GM21447 (cell line): ENCODE data around the gene L2HGDH.
"Not testable (repeated sequence)": the region's sequence is repeated elsewhere in the genome, so short reads cannot be mapped to it uniquely, and the experiment has no call there.

ENCODE experiments used
- ATAC-seq: cut with Tn5 transposase; IDR thresholded peaks from one replicate; pipeline ENCODE4 v1.9.1; 2021; ENCODE audit not compliant: unreplicated experiment

The L2HGDH gene

DNA sequence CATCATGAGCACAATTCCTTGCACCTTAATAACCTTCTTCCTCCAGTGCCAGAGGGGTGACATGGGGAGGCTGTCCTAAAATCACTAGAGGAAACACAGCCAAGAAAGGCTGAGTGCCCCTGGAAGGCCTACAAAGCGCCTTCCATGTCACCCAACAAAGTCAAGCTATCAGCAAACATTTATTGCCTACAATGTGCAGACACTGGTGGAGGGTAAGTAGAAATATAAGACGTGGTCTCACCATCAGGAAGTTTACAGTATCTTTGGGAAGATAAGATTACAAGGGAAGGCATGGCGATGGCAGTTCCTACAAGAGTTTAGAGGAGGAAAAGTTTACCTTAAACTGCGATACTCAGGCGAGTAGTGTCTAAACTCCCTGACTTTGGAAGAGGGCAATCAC, 28.0 kb upstream of the L2HGDH start:
- no peak for ATAC-seq

DNA sequence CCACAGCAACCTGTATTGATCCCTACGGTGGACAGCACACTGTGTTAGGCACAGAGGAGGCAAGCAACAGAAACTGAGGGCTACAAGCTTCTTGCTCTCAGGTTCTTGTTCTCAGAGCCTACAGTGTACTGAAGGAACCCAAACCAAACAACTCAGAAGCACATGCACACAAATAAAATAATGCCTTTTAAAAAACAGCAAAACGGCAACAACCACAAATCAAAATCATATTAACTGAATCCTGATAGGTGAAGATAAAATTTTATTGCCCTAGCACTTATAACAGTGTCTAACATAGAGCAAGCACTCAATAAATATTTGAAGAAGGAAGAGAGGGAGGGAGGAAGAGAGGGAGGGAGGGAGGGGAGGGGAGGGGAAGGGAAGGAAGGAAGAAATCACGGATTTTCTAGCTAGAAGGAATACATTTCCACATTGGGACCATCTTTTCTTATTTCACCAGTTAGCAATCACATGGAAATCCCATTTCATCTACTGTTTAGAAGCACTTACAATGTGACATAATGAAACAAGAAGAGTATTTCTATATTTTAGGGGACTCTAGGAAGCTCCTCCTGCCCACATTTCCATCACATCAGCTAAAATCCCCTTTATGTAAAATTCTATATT, 27.3 kb upstream of the L2HGDH start:
- no peak for ATAC-seq

DNA sequence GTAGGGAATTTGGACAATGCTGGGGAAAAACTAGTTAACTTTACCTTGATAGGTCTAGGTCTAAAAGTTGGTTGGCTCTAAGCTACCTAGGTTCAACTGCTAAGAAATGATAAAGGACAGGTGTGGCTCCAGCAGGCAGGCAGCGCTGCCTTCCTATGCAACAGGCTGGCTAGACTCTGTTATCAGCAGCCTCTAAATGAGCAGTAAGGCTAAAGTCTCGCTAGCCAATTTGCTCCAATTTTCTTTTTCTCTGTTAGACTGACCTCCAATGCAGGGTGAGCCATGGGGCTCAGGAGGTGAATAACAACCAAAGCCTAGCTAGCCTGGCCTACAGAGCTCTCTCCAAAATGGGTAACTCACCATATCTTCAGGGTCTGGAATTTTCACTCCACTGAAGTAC, 26.6 kb upstream of the L2HGDH start:
- ATAC-seq = no peak

DNA sequence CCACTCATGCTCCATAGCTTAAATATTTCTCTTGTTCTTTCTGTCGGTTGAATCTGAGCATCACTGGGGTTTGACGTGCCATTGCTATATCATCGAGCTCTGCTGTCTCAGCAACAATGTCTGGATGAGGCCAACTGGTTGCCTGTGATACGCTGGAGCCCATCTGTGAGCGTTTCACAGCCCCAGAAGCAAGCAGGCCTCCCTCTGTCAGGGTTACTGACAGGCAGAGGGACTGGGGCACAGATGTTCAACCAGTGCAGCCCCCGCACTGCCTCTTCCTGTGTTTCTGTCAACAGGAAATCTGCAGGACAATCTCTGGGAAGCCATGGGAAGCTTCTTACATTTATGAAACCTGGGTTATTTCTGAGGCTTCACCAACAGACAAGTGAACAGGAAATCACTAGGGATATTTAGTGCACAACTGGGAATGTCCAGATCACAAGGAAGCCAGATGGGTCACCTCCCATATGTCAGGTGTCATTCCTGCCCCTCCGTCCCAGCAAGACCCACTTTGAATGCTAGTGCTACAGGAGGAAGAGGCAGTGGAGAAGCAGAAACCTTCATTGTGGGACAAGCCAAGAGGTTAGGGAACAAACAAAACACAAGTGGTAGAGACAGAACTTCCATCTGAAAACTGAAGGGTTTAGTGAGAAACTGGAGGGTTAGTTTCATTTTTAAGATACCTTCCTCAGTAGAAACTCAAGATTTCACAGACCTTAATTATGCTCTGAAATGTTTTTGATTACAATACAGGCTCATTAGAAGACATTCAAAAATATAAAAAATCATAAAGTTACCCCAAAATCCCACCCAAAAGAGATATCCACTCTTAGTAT, 24.2 kb upstream of the L2HGDH start:
- ATAC-seq = no peak

DNA sequence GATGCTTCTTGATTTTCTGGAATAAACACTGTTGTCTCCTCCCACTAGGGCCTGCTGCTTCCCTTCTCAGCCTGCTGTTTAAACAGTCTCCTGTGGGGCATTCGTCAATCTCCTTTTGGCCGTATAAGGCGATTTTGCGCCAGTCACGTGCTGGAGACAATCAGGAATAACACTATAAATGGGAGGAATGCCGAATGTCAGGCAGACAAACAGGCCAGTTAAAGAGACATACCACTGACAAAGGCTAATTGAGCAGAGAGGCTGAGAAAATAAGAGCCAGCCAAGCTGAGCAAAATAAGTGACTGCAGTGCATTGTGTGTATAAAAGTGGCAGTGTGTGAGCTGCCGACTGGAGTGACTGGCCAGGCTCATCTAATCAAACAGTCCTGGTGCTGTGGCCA, 23.4 kb upstream of the L2HGDH start:
- no peak for ATAC-seq

DNA sequence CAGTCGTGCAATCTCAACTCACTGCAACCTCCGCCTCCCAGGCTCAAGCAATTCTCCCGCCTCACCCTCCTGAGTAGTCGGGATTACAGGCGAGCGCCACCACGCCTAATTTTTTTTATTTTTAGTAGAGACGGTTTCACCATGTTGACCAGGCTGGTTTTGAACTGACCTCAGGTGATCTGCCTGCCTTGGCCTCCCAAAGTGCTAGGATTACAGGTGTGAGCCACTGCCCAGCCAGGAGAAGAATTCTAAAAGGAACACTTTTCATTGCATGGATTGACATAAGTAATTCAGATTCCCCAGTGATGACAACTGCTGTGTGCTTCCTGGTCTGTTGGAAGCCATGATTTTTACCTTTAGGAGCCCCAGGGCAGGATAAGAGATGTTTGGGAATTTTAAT, 22.2 kb upstream of the L2HGDH start:
- ATAC-seq = no peak

DNA sequence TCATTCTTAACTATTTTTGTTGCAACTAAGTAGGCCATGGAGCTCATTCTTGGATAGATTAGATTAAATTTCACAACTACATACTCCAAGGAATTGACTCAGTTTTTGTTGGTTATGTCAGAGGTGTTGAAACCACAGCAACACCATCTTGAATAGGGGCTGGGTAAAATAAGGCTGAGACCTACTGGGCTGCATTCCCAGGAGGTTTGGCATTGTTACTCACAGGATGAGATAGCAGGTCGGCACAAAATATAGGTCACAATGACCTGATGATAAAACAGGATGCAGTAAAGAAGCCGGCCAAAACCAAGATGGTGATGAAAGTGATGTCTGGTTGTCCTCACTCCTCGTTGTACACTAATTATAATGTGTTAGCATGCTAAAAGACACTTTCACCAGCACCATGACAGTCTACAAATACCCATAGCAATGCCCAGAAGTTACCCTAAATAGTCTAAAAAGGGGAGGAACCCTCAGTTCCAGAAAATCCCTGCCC, 21.0 kb upstream of the L2HGDH start:
- no peak for ATAC-seq

DNA sequence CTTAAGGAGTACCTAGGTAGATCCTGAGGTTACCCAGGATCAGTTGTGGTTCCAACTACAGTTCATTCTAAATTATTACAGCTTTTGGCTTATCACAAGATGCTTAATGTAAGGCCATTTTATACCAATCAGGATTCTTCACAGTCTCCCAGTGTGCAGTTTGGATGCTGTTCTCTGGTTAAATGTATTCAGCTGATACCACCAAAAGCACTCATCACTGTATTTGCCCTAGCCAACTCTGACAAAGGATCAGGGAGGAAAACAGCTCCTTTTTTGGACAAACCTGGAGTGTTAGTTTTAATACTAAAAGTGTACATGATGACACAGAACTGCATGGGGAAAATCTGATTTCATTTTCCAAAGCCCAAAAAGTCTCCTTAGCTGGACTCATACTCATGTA, 19.6 kb upstream of the L2HGDH start:
- ATAC-seq = no peak

DNA sequence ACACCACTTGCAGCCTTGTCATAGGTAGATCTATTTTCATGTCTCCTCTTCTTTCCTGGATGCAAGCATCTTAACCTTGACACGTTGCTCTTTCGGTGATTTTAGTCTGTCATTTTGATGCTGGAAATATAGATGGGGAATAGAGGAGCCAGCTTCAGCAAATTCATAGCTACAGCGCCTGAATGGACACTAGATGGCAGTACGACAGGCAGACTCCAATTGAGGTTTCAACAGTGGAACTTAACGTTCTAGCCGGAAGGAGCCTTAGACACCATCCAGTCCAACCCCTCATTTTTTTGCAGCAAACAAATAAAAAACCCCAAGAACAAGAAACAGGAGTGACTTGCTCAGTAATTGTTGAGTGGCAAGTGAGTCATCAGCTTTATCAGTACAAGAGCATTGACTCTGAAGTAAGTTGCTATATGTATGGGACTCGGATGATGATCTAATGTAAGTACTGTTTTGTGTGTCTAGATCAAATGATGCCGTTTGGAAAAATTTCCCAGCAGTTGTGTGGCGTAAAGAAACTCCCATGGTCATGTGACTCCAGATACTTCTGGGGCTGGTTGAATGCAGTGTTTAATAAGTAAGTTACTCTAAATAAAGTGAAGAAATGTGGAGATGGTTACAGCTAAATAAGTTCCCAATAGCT, 9.1 kb upstream of the L2HGDH start:
- ATAC-seq = peak; percentile 81

DNA sequence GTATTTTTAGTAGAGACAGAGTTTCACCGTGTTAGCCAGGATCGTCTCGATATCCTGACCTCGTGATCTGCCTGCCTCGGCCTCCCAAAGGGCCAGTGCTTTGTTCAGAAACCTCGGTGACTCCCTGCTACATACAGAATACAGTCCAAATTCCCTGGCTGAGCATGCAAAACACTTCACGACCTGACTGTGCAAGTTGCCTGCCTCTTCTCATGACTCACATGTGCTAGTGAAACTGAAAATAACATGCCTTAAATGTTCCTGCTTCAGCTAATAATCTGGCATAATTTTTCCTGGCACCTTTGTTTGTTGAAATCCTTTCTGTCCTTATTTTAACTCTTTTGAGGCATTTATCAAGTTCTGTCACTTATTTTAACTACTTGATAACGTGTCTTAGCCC, 8.3 kb upstream of the L2HGDH start:
- ATAC-seq = peak; percentile 53

DNA sequence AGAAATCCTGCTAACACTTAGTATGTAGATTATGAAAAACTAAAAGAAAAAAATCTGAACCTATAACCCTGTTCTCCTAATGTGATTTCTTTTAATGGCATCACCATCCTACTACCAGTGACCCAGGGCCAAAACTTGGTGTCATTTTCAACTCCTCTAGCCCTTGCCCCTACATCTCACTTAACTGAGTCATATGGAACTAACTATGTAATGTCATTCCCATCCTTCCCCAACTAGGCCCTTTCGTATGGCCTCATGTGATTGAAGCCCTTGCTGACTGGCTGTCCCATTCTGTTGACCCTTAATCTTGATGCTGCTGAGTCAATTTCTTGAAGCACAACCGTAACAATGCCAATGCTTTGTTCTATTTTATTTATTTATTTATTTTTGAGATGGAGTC, 7.7 kb upstream of the L2HGDH start:
- ATAC-seq = no peak

DNA sequence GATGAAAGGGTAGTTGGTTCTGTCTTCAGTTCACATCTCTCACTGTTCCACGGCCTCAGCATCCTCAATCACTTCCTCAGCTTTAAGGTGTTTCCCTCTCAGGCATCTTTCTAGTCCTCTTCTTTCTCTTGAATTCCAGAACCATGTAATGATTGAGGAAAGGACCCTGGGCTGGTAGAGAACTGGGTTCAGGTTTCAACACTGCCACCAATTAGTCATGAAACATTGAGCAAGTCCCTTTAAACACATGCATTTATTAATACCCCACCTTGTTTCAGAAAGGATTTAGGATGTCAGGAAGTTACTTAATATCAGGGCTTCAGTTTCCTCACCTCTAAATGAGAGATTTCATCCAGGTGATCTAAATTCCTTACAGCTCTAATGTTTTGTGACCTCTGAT, 7.3 kb upstream of the L2HGDH start:
- no peak for ATAC-seq

DNA sequence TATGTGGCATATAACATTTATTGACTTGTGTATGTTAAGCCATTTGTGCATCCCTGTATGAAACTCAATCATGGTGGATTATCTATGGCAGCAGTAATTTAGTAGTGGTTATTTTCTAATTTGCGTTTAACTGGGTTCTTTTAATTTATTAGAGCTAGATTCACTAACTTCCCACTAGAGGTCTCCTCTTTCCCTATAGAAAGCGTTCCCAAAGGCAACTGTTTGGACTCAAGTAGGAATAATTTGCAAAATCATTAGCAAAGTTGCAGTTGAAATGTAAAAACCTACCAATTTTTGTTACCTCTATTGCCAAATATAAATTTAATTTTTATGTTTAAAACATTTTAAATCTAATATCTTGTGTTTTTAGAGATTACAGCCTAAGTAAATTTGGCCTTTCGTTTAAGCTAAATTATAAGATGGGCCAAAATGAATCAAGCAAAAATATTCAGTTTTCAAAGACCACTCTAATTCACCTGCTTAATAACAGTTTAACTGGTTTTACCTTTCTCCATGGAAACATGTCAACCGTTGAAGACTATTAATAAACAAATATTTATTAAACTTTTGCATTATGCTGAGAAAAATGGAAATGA, 6.1 kb upstream of the L2HGDH start:
- no peak for ATAC-seq

DNA sequence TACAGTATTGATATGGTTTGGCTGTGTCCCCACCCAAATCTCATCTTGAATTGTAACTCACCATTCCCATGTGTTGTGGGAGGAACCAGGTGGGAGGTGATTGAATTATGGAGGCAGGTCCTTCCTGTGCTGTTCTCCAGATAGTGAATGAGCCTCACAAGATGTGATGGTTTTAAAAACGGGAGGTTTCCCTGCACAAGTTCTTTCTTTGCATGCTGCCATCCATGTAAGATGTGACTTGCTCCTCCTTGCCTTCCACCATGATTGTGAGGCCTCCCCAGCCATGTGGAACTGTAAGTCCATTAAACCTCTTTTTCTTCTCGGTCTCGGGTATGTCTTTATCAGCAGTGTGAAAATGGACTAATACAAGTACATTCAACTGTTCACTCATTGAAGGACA, 2.1 kb upstream of the L2HGDH start:
- not testable (repeated sequence) for ATAC-seq

DNA sequence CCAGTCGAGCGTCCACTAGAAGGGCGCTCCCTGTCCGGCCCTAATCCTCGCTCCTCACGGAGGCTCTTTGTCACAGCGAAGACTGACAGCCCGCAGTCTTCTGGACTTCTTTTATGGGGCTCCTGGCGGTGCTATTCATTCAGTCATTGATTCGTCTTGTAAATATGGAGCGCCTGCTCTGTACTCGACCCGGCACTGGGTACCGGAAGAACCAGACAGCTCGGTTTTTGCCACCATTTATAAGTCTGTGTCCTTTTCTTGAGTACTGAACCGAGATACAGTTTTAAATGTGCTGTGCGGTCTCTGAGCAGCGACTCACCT, 665 bp upstream of the L2HGDH start:
- ATAC-seq = peak; percentile 18

DNA sequence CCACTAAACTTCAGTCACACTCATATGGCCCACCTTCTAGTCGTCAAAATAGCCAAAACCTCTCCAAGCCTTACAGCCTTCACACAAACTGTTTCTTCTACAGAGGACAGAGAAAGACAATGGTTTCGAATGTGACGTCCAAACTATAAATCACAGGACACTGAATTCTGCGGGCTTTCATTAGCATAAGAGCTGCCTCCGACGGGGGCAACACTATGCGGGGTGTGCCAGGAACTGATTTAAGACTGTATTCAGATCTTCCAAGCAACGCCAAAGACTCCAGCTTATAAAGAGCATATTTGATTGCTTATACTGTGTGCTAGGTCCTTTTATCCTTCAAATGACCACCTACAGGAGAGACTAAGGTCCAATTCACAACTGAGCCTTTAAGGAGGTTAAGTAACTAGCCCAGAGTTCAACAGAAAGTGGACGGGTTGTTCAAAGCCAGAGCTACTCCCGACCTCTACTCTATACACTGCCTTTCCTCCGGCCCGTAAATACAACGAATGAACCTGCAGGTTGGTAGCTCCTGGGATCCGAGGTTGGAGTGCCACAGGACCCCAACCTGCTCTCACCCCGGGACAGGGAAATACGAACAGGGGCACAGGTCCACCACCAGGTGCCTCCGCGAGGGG, 575 bp downstream of the L2HGDH start:
- ATAC-seq = no peak

DNA sequence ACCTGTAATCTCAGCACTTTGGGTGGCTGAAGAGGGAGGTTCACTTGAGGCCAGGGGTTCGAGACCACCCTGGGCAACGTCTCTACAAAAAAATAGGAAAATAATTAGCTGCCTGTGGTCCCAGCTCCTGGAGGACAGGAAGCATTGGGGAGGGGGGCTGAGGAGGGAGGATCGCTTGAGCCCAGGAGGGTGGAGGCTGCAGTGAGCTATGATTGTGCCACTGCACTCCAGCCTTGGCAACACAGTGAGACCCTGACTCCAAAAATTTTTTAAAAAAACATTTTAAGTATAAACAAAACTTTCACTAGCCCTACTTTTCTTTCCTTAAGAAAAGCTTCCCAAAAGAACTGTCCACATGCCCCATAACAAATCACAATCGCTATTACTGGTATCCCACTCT, 1.6 kb downstream of the L2HGDH start:
- ATAC-seq = no peak

DNA sequence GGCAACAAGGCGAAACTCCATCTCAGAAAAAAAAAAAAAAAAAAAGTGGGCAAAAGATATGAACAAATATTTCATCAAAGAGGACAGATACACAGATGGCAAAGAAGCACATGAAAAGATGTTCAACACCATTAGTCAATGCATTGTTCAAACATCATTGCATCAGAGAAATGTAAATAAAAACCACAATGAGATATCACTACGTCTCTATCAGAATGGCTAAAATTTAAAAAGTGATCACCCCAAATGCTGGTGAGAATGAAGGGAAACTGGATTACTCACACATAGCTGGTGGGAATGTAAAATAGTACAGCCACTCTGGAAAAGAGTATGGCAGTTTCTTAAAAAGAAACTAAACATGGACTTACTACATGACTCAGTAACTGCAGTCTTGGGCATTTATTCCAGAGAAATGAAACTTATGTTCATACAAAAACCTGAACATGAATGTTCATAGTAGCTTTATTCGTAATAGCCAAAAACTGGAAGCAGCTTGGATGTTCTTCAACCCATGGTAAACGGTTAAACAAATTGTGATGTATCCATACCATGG, 3.6 kb downstream of the L2HGDH start:
- ATAC-seq = no peak

DNA sequence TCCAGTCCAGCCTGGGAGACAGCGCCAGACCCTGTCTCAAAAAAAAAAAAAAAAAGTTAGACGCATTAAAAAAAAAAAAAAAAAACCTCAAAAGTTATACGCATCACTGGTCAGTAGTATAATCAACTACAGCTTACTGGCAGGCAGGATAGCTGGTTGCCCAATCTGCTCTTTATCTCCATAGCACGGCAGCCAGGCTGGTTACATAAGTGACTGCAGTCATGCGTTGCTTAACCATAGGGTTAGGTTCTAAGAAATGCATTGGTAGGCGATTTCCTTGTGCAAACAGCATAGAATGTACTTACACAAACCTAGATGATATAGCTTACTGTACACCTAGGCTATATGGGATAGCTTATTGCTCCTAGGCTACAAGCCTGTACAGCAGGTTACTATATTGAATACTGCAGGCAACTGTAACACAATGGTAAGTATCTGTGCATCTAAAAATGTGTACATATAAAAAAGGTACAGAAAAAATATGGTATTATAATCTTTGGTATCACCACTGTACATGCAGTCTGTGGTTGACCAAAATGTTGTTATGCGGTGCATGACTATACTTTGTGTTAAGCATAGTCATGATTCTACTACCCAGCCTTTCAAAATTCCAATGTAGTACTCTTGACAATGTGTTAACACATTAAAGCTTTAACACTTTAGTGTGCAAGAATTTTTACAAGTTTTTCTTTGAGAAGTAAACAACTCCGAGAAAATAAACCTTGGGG, 8.1 kb downstream of the L2HGDH start:
- ATAC-seq = no peak

DNA sequence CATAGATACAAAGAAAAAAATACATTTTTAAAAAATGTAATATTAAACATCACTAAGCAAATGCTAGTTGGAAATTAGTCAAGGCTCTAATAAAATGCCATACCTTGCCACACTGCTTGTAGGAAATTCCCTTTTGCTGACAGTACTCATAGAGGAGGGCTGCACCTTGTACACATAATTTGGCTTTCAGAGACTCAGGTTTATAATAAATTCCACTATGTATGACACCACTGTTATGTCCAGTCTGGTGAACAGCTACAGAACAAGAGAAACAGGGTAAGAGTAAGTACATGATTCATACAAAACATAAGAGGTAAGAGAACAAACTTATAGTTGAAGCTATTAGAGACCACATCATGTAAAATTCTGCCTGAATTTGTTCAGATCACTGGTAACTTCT, 10.1 kb downstream of the L2HGDH start:
- ATAC-seq = no peak
